Measurements from ENCODE around the gene RPP40. TPM values are rescaled to one million over a fixed set of nuclear protein-coding genes. Genes with fewer than 3 reads are reported as not detected.

The RPP40 gene
- total and polyA plus RNA-seq, 2 of the 13 experiments (the other 11 are each of a cell fraction or from before 2014, with no cell fraction given), result 18.0 to 41.2 TPM

GRCh38 chr6:4999586-4999985 lies 4.3 kb downstream of the RPP40 start:
- Histone ChIP-seq H3K79me2 (ENCODE audit: insufficient read depth, low read length) (peaks cover 7% of the 10 kb centered on the region), H3K9ac (ENCODE audit: insufficient read depth, low read depth, low read length) (no peak overlapping the region), H2AFZ (ENCODE audit: low read length) (no peak overlapping the region), H3K36me3 (replicated peaks in 1 of 2; ENCODE audit: control insufficient read depth in 1 of 2, insufficient read depth in 2 of 2, low read length in 2 of 2) (peaks cover 16 to 61% of the 10 kb centered on the region in 2 experiments), H3K4me1 (ENCODE audit: insufficient read depth, low read length) (peaks cover 30% of the 10 kb centered on the region), H3K4me3 (replicated peaks in 1 of 3; ENCODE audit: insufficient read depth in 1 of 3, low read depth in 2 of 3, low read length in 3 of 3) (no peak overlapping the region), H3K27ac (ENCODE audit: extremely low read length, insufficient read depth, low read length) (no peak overlapping the region), H3K4me2 (ENCODE audit: low read depth, low read length) (no peak overlapping the region), H4K20me1 (ENCODE audit: insufficient read depth, low read length) (no peaks in the 10 kb centered on the region), H3K9me3 (ENCODE audit: low read length) (no peaks in the 10 kb centered on the region), H3K27me3 (ENCODE audit: control insufficient read depth in 1 of 2, insufficient read depth in 2 of 2, low read length in 2 of 2) (no peaks in the 10 kb centered on the region)
- ChIA-PET CTCF (ENCODE audit: low intra/inter-chr PET ratio, low total read pairs) (no interaction called here), POLR2A (no interaction called here)
- in situ Hi-C loops (cut with HindIII; ENCODE audit: extremely low pct_ligation_motif_present, low pct_unique_long_range_greater_than_20kb), result no loop called here
- TF ChIP-seq AHR (CRISPR knock-in tag; IDR thresholded peaks at IDR 0.05) (no peak), GRHL1 (CRISPR knock-in tag; conservative IDR thresholded peaks at IDR 0.05) (no peak), BRCA1 (CRISPR knock-in tag; IDR thresholded peaks at IDR 0.05) (no peak), HMGA1 (CRISPR knock-in tag; conservative IDR thresholded peaks at IDR 0.05) (no peak), HNRNPLL (IDR thresholded peaks at IDR 0.05; ENCODE audit: low read depth, low read length, poor library complexity, severe bottlenecking) (no peak), MIXL1 (CRISPR knock-in tag; IDR thresholded peaks at IDR 0.05) (no peak), NFAT5 (CRISPR knock-in tag; IDR thresholded peaks at IDR 0.05) (no peak), U2AF1 (optimal IDR thresholded peaks at IDR 0.05; ENCODE audit: low read depth, low read length) (no peak), GABPA (IDR thresholded peaks at IDR 0.05; ENCODE audit: low read depth, low read length) (no peak), GABPA (CRISPR knock-in tag; IDR thresholded peaks at IDR 0.05; ENCODE audit: low read depth) (no peak), CHD4 (IDR thresholded peaks at IDR 0.05; ENCODE audit: borderline replicate concordance, low read length) (no peak), TEF (CRISPR knock-in tag; IDR thresholded peaks at IDR 0.05) (no peak), CHD2 (IDR thresholded peaks at IDR 0.05; ENCODE audit: low read depth, low read length) (no peak), ZNF317 (CRISPR knock-in tag; IDR thresholded peaks at IDR 0.05) (no peak)
- TF ChIP-seq, protein P1, sequence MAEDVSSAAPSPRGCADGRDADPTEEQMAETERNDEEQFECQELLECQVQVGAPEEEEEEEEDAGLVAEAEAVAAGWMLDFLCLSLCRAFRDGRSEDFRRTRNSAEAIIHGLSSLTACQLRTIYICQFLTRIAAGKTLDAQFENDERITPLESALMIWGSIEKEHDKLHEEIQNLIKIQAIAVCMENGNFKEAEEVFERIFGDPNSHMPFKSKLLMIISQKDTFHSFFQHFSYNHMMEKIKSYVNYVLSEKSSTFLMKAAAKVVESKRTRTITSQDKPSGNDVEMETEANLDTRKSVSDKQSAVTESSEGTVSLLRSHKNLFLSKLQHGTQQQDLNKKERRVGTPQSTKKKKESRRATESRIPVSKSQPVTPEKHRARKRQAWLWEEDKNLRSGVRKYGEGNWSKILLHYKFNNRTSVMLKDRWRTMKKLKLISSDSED (CRISPR knock-in tag; IDR thresholded peaks at IDR 0.05), result no peak
- TF ChIP-seq, protein P2, sequence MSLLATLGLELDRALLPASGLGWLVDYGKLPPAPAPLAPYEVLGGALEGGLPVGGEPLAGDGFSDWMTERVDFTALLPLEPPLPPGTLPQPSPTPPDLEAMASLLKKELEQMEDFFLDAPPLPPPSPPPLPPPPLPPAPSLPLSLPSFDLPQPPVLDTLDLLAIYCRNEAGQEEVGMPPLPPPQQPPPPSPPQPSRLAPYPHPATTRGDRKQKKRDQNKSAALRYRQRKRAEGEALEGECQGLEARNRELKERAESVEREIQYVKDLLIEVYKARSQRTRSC (CRISPR knock-in tag; IDR thresholded peaks at IDR 0.05; ENCODE audit: low read depth), result no peak
- intact Hi-C loops (cut with micrococcal nuclease; ENCODE audit: unreplicated experiment), result no loop called here
- no TSS peak for BruUV-seq (replicated peaks)
- no peak for DNase-seq (ENCODE audit: low spot score)
- ATAC-seq, result no peak
- FAIRE-seq, result no peak
- WGBS (ENCODE audit: low lambda C conversion rate), result 47% methylated on average over 2 of the region's 2 CpGs
